Esophagus muscularis mucosa (tissue), 4 donors: ENCODE data around the gene ATP10D. TPM values are rescaled to one million over a fixed set of nuclear protein-coding genes. Genes with fewer than 3 reads are reported as not detected.
A peak's percentile ranks its signal among the peaks of the same experiment; 100 is the strongest.

Source experiments
- DNase-seq: peaks from one replicate; pipeline ENCODE4 v3.0.0-alpha.2; 2017; ENCODE audit errors: extremely low spot score
- H3K27ac ChIP-seq, 4 donors: fragments of 200-600 bp; sonication (generic); replicated peaks in 1 of 4; 1 replicate in 3 of 4; 2 replicates in 1 of 4; pipeline ENCODE4 v1.5.1; 2016 to 2019; ENCODE audit warnings: mild to moderate bottlenecking in 1 of 4
- H3K27me3 ChIP-seq, 4 donors: fragments of 200-600 bp; sonication (generic); one replicate each; pipeline versions ENCODE4 v1.5.1 to v1.6.0; 2016 to 2019
- H3K36me3 ChIP-seq, 4 donors: fragments of 200-600 bp; sonication (generic); one replicate each; pipeline ENCODE4 v1.5.1; 2016 to 2019
- H3K4me1 ChIP-seq, 4 donors: fragments of 200-600 bp; sonication (generic); one replicate each; pipeline ENCODE4 v1.5.1; 2016 to 2019
- H3K4me3 ChIP-seq, 4 donors: fragments of 200-600 bp; sonication (generic); 1 replicate in 2 of 4; 2 replicates in 2 of 4; pipeline ENCODE4 v1.5.1; 2016 to 2019; ENCODE audit warnings: mild to moderate bottlenecking in 4 of 4, moderate library complexity in 1 of 4
- H3K9me3 ChIP-seq, 4 donors: fragments of 200-600 bp; sonication (generic); 1 replicate in 3 of 4; 2 replicates in 1 of 4; pipeline ENCODE4 v1.5.1; 2016 to 2019
- CTCF ChIP-seq, 3 experiments: fragments of 200-600 bp in 2 of 3; fragments of 450-650 bp in 1 of 3; sonication (generic) in 2 of 3; IDR thresholded peaks; one replicate each; pipeline ENCODE4 v1.5.1; 2017 to 2019; ENCODE audit warnings: antibody characterized with exemption in 3 of 3, mild to moderate bottlenecking in 2 of 3, moderate library complexity in 1 of 3
- EP300 ChIP-seq: sonication (generic); formaldehyde crosslinking; IDR thresholded peaks from one replicate; pipeline ENCODE4 v1.6.1; 2017; ENCODE audit warnings: antibody characterized with exemption
- POLR2A ChIP-seq: fragments of 450-650 bp; IDR thresholded peaks from one replicate; pipeline ENCODE4 v1.6.1; 2017; ENCODE audit warnings: antibody characterized with exemption, moderate library complexity, mild to moderate bottlenecking, low read depth
- POLR2AphosphoS5 ChIP-seq, 2 donors: sonication (generic); formaldehyde crosslinking; IDR thresholded peaks; one replicate each; pipeline ENCODE4 v1.6.1; 2017; ENCODE audit warnings: antibody characterized with exemption in 2 of 2
- WGBS: methylation state at CpG from one replicate; pipeline ENCODE4 v1.1.5; 2018; 5-methylcytosine and 5-hydroxymethylcytosine counted together
- intact Hi-C: fragments of 100-400 bp; cut with DNase I; formaldehyde crosslinking; loops from one replicate; pipeline ENCODE4 v1.15.1; 2023
- total RNA-seq, 4 donors: library from RNA; depleted of rRNA; stranded (reverse); fragments of >200 nt; gene quantifications; one replicate each; pipeline versions ENCODE4 v1.1.0 to v1.2.1, GENCODE V29; 2016

ATP10D gene
- total RNA-seq = 10 to 100 TPM; 16.8 to 24.4 (median 19.8) TPM

DNA sequence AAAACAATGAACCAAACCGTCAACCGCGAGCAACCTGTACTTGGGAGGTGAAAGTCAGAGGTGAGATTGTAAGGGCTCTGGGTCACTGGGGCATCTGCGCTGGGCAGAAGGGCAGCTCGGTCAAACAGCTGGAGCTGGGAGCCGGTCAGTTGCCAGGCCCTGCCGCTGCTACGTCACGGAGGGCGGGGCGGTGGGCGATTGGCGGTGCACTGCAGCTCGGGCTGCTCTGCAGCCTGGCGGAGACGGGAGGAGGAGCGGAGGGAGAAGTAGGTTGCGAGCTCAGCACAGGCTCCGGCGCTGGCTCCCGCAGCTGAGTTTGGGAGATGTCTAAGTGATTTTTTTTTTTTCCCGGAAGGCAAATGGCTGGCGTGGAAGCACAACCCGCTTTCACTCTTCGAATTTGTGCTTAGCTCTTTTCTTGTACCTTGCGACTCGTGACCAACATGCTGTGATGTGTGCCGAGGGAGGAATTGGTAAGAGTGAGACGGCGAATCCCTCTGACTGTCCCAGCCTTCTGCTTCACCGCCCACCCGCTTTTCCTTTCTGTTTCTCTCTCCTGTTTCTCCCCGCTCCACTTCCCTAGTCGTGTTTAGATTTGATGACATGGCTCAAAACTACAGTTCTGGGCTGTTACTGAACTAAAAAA, at the start of gene ATP10D:
ATP10D (plus strand) TSS at position 229 of the 646 bp plus-strand sequence. CDS start 27,266 bp downstream, outside the sequence.
- peak; percentile 97 for DNase-seq
- Histone ChIP-seq H3K9me3 (no peaks in the 10 kb centered on the region), H3K36me3 (no peaks in the 10 kb centered on the region), H3K4me1 (peaks cover 0 to 23% (median 19%) of the 10 kb centered on the region in 4 donors), H3K27me3 (no peaks in the 10 kb centered on the region), H3K4me3 (peak within 1 kb of the TSS; percentile 61 to 79 (median 64)), H3K27ac (peak within 1 kb of the TSS; percentile 85 to 94 (median 90))
- intact Hi-C loops = loop anchor here (5.0 kb wide), 2 partner anchors 42 to 77 kb away; no protein-coding TSS in a partner anchor
- TF ChIP-seq POLR2A (peak; percentile 48), EP300 (no peak), POLR2AphosphoS5 (IDR thresholded peaks at IDR 0.05) (peak; percentile 98 to 99), CTCF (IDR thresholded peaks at IDR 0.05) (peak in 1 of 3 experiments; percentile 33)
- under 1% methylated on average over 23 of the region's 34 CpGs for WGBS

GRCh38 chr4:47442980-47443379, 42.1 kb upstream of the ATP10D start:
- no peak for DNase-seq
- Histone ChIP-seq H3K9me3 (no peaks in the 10 kb centered on the region), H3K27me3 (no peaks in the 10 kb centered on the region), H3K36me3 (no peaks in the 10 kb centered on the region), H3K27ac (no peak overlapping the region), H3K4me1 (no peaks in the 10 kb centered on the region), H3K4me3 (no peak overlapping the region)
- TF ChIP-seq POLR2A (no peak), POLR2AphosphoS5 (IDR thresholded peaks at IDR 0.05) (no peak), EP300 (no peak), CTCF (IDR thresholded peaks at IDR 0.05) (no peak)
- intact Hi-C loops = no loop called here
- 73% methylated on average over 5 of the region's 5 CpGs for WGBS

GRCh38 chr4:47444031-47444430, 41.0 kb upstream of the ATP10D start:
- no peaks in the 10 kb centered on the region for H3K27me3 ChIP-seq
- H3K27ac ChIP-seq = no peak overlapping the region
- 90% methylated on average over 2 of the region's 2 CpGs for whole genome bisulfite sequencing
- no peaks in the 10 kb centered on the region for H3K4me1 ChIP-seq
- H3K4me3 ChIP-seq = no peak overlapping the region
- H3K9me3 ChIP-seq = no peaks in the 10 kb centered on the region
- H3K36me3 ChIP-seq = no peaks in the 10 kb centered on the region
- TF ChIP-seq POLR2AphosphoS5 (IDR thresholded peaks at IDR 0.05) = no peak
- no peak for TF ChIP-seq POLR2A
- no peak for TF ChIP-seq CTCF (IDR thresholded peaks at IDR 0.05)
- no peak for TF ChIP-seq EP300
- intact Hi-C loops = no loop called here
- DNase-seq = no peak

DNA sequence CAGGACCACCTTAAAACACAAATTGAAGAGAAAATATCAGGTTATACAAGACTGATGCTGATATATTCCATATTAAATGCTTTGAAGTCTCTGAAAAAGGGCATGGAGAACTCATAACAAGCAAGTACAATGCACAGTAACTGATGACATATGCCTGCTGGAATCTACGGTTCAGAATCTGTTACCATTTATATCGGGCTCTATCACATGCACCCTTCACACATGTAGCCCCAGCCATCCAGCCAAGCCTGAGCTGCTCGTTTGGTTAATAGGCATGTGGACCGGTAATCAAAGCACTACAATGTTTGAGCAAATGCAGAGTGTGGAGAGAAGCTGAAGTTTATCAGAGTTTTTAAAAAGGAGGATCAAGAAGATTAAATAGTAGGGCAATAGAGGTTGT, 33.4 kb upstream of the ATP10D start:
- Histone ChIP-seq H3K27me3 (no peaks in the 10 kb centered on the region), H3K4me1 (peaks cover 0 to 8% (median 4%) of the 10 kb centered on the region in 4 donors), H3K4me3 (no peak overlapping the region), H3K9me3 (no peaks in the 10 kb centered on the region), H3K27ac (no peak overlapping the region), H3K36me3 (peaks cover 0 to 58% (median 29%) of the 10 kb centered on the region in 4 donors)
- 70% methylated on average over 4 of the region's 4 CpGs for WGBS
- DNase-seq = no peak
- intact Hi-C loops = no loop called here
- no peak for TF ChIP-seq POLR2AphosphoS5 (IDR thresholded peaks at IDR 0.05)
- TF ChIP-seq POLR2A = no peak
- no peak for TF ChIP-seq CTCF (IDR thresholded peaks at IDR 0.05)
- no peak for TF ChIP-seq EP300
